Small intestine (tissue), 7 donors: ENCODE data around the gene EGFR. TPM values are rescaled to one million over a fixed set of nuclear protein-coding genes. Genes with fewer than 3 reads are reported as not detected.

Experiments used
- DNase-seq, 2 donors: peaks; one replicate each; pipeline versions ENCODE4 v3.0.0 to v3.0.0-alpha.2; 2013
- FAIRE-seq: peaks from 2 replicates; lab custom pipeline; 2012; peaks lifted over from hg19 to GRCh38; lab: Jason Lieb, UNC
- H3K27ac ChIP-seq, 3 donors: one replicate each; pipeline ENCODE4 v1.5.1; 2013; ENCODE audit warnings: low read length in 2 of 3, mild to moderate bottlenecking in 2 of 3, control low read depth in 1 of 3, inconsistent platforms in 1 of 3, low read depth in 1 of 3, moderate library complexity in 1 of 3
- H3K27me3 ChIP-seq, 3 donors: one replicate each; pipeline ENCODE4 v1.6.1; 2013; ENCODE audit warnings: low read length in 3 of 3, inconsistent platforms in 1 of 3; ENCODE audit not compliant: control insufficient read depth in 3 of 3, insufficient read depth in 3 of 3
- H3K36me3 ChIP-seq, 3 donors: one replicate each; pipeline ENCODE4 v1.6.1; 2013; ENCODE audit warnings: low read length in 3 of 3, inconsistent platforms in 1 of 3, low read depth in 1 of 3, mild to moderate bottlenecking in 1 of 3, moderate library complexity in 1 of 3; ENCODE audit not compliant: control insufficient read depth in 3 of 3, insufficient read depth in 2 of 3
- H3K4me1 ChIP-seq, 3 donors: one replicate each; pipeline ENCODE4 v1.6.1; 2013; ENCODE audit warnings: low read length in 2 of 3, inconsistent platforms in 1 of 3, low read depth in 1 of 3, mild to moderate bottlenecking in 1 of 3, moderate library complexity in 1 of 3; ENCODE audit not compliant: control insufficient read depth in 3 of 3, insufficient read depth in 2 of 3
- H3K4me3 ChIP-seq, 3 donors: one replicate each; pipeline ENCODE4 v1.5.1; 2013; ENCODE audit warnings: low read length in 3 of 3, control low read depth in 1 of 3, inconsistent platforms in 1 of 3, low read depth in 1 of 3, mild to moderate bottlenecking in 1 of 3, moderate library complexity in 1 of 3
- H3K9me3 ChIP-seq, 2 donors: one replicate each; pipeline ENCODE4 v1.6.1; 2013; ENCODE audit warnings: low read depth in 1 of 2, low read length in 1 of 2; ENCODE audit not compliant: control insufficient read depth in 2 of 2, insufficient read depth in 1 of 2
- WGBS, 3 donors: extraction: QIAGEN DNeasy Blood & Tissue Kit; methylation state at CpG; one replicate each; pipeline ENCODE4 v1.1.7; 2013; 5-methylcytosine and 5-hydroxymethylcytosine counted together
- polyA plus RNA-seq, 4 donors: library from polyadenylated mRNA; stranded (reverse) in 3 of 4; unstranded in 1 of 4; fragments of 200-250 nt in 3 of 4; fragments of 120-200 nt in 1 of 4; gene quantifications; one replicate each; pipeline versions ENCODE4 v1.2.1 to v1.2.3, GENCODE V29; 2013
- donor health status: healthy with polysubstance abuse.
- donor health status: control.
- donor health status: control.
- donor health status: Bipolar disorder and iron deficiency.
- donor health status: healthy.

The EGFR gene
- polyA plus RNA-seq, 4 donors = 2.2 to 30.5 (median 6.0) TPM

GRCh38 chr7:55210716-55211115, 191.9 kb downstream of the EGFR start:
- no peaks in the 10 kb centered on the region for H3K9me3 ChIP-seq
- no peaks in the 10 kb centered on the region for H3K27me3 ChIP-seq
- peaks cover 0 to 36% (median 3%) of the 10 kb centered on the region in 3 donors for H3K4me1 ChIP-seq
- no peak overlapping the region for H3K4me3 ChIP-seq
- 56 to 73% (median 58%) methylated on average over 1 of the region's 1 CpG for WGBS, 3 donors
- no peak overlapping the region for H3K27ac ChIP-seq
- DNase-seq (no peak), FAIRE-seq (no peak)
- peaks cover 0 to 12% (median 6%) of the 10 kb centered on the region in 3 donors for H3K36me3 ChIP-seq

GRCh38 chr7:55211726-55212125, 192.9 kb downstream of the EGFR start:
- Histone ChIP-seq H3K36me3 (peaks cover 0 to 8% (median 5%) of the 10 kb centered on the region in 3 donors), H3K4me1 (peaks cover 0 to 32% (median 3%) of the 10 kb centered on the region in 3 donors), H3K27me3 (no peaks in the 10 kb centered on the region), H3K27ac (no peak overlapping the region), H3K4me3 (no peak overlapping the region), H3K9me3 (no peaks in the 10 kb centered on the region)
- no peak for DNase-seq
- no peak for FAIRE-seq
- WGBS, 3 donors = 47 to 88% (median 75%) methylated on average over 4 of the region's 4 CpGs

- WGBS, 3 donors = 82 to 91% (median 85%) methylated on average over 8 of the region's 8 CpGs
- FAIRE-seq = no peak
- Histone ChIP-seq H3K36me3 (peaks cover 0 to 8% (median 5%) of the 10 kb centered on the region in 3 donors), H3K27ac (no peak overlapping the region), H3K27me3 (no peaks in the 10 kb centered on the region), H3K4me3 (no peak overlapping the region), H3K9me3 (no peaks in the 10 kb centered on the region), H3K4me1 (peaks cover 0 to 29% (median 3%) of the 10 kb centered on the region in 3 donors)
- no peak for DNase-seq
Measured at GRCh38 chr7:55212176-55212575, 193.4 kb downstream of the EGFR start.

GRCh38 chr7:55212838-55213237, 194.0 kb downstream of the EGFR start:
- DNase-seq (no peak), FAIRE-seq (no peak)
- Histone ChIP-seq H3K9me3 (no peaks in the 10 kb centered on the region), H3K4me1 (peaks cover 0 to 29% (median 3%) of the 10 kb centered on the region in 3 donors), H3K27me3 (no peaks in the 10 kb centered on the region), H3K36me3 (peaks cover 0 to 5% (median 2%) of the 10 kb centered on the region in 3 donors), H3K27ac (no peak overlapping the region), H3K4me3 (no peak overlapping the region)
- WGBS, 3 donors = 63 to 66% (median 64%) methylated on average over 10 of the region's 10 CpGs

- Histone ChIP-seq H3K36me3 (no peaks in the 10 kb centered on the region), H3K27me3 (no peaks in the 10 kb centered on the region), H3K27ac (no peak overlapping the region), H3K4me1 (peaks cover 0 to 15% (median 0%) of the 10 kb centered on the region in 3 donors), H3K9me3 (no peaks in the 10 kb centered on the region), H3K4me3 (no peak overlapping the region)
- 68 to 74% (median 71%) methylated on average over 5 of the region's 5 CpGs for WGBS, 3 donors
- DNase-seq (no peak), FAIRE-seq (no peak)
Measured at GRCh38 chr7:55214707-55215106, 195.9 kb downstream of the EGFR start.

GRCh38 chr7:55223023-55223422, 204.2 kb downstream of the EGFR start:
- WGBS, 3 donors = 81 to 83% (median 83%) methylated on average over 9 of the region's 9 CpGs
- H3K4me1 ChIP-seq = no peaks in the 10 kb centered on the region
- no peaks in the 10 kb centered on the region for H3K9me3 ChIP-seq
- H3K4me3 ChIP-seq = no peak overlapping the region
- H3K27ac ChIP-seq = no peak overlapping the region
- DNase-seq (no peak), FAIRE-seq (no peak)
- H3K27me3 ChIP-seq = no peaks in the 10 kb centered on the region
- H3K36me3 ChIP-seq = no peaks in the 10 kb centered on the region

- H3K4me3 ChIP-seq = no peak overlapping the region
- no peaks in the 10 kb centered on the region for H3K27me3 ChIP-seq
- H3K4me1 ChIP-seq = no peaks in the 10 kb centered on the region
- no peaks in the 10 kb centered on the region for H3K36me3 ChIP-seq
- no peaks in the 10 kb centered on the region for H3K9me3 ChIP-seq
- no peak overlapping the region for H3K27ac ChIP-seq
- DNase-seq (no peak), FAIRE-seq (no peak)
- WGBS, 3 donors = 80 to 87% (median 84%) methylated on average over 5 of the region's 5 CpGs
Measured at GRCh38 chr7:55224111-55224510, 205.3 kb downstream of the EGFR start.

- 68 to 94% (median 88%) methylated on average over 2 of the region's 2 CpGs for WGBS, 3 donors
- Histone ChIP-seq H3K9me3 (no peaks in the 10 kb centered on the region), H3K36me3 (no peaks in the 10 kb centered on the region), H3K4me1 (no peaks in the 10 kb centered on the region), H3K4me3 (no peak overlapping the region), H3K27ac (no peak overlapping the region), H3K27me3 (no peaks in the 10 kb centered on the region)
- FAIRE-seq (no peak), DNase-seq (no peak)
Measured at GRCh38 chr7:55224810-55225209, 206.0 kb downstream of the EGFR start.

GRCh38 chr7:55230014-55230413, 211.2 kb downstream of the EGFR start:
- Histone ChIP-seq H3K9me3 (no peaks in the 10 kb centered on the region), H3K36me3 (no peaks in the 10 kb centered on the region), H3K27me3 (no peaks in the 10 kb centered on the region), H3K4me1 (no peaks in the 10 kb centered on the region), H3K4me3 (no peak overlapping the region), H3K27ac (no peak overlapping the region)
- FAIRE-seq = no peak
- WGBS, 3 donors = 67 to 74% (median 68%) methylated on average over 1 of the region's 1 CpG
- DNase-seq = no peak
